ENCODE measurements around the gene MAB21L4.

MAB21L4 gene

DNA sequence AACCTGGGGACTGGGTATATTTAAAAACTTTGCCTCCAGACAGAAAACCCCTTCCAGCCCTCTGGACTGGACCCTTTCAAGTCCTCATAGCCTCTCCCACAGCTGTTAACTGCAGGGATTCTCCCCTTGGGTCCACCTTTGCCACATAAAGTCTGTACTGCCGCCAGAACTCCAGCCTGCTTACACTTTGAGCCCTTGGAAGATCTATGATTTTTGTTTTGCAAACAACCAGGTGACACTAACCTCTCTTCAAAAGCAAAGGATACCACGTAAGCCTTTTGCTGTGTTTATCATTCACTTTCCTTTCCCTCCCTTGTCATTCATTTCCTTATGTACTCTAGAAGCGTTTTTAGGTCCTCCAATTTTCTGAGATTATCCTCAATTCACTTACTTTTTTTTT, 31.5 kb downstream of the MAB21L4 start:
- no peak for ATAC-seq (ENCODE audit: low read depth)
- no peak overlapping the region for H3K27ac ChIP-seq (ENCODE audit: poor library complexity, severe bottlenecking)
- no peaks in the 10 kb centered on the region for H3K9me3 ChIP-seq (ENCODE audit: severe bottlenecking)
- H3K36me3 ChIP-seq (ENCODE audit: low read depth) = no peaks in the 10 kb centered on the region
- TF ChIP-seq, protein P1, sequence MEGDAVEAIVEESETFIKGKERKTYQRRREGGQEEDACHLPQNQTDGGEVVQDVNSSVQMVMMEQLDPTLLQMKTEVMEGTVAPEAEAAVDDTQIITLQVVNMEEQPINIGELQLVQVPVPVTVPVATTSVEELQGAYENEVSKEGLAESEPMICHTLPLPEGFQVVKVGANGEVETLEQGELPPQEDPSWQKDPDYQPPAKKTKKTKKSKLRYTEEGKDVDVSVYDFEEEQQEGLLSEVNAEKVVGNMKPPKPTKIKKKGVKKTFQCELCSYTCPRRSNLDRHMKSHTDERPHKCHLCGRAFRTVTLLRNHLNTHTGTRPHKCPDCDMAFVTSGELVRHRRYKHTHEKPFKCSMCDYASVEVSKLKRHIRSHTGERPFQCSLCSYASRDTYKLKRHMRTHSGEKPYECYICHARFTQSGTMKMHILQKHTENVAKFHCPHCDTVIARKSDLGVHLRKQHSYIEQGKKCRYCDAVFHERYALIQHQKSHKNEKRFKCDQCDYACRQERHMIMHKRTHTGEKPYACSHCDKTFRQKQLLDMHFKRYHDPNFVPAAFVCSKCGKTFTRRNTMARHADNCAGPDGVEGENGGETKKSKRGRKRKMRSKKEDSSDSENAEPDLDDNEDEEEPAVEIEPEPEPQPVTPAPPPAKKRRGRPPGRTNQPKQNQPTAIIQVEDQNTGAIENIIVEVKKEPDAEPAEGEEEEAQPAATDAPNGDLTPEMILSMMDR (IDR thresholded peaks at IDR 0.05; ENCODE audit: poor library complexity, severe bottlenecking) = no peak
- H3K27me3 ChIP-seq (ENCODE audit: insufficient read depth, poor library complexity, severe bottlenecking) = peaks cover 9% of the 10 kb centered on the region
- DNase-seq (ENCODE audit: low spot score) = no peak
- no peak overlapping the region for H3K4me3 ChIP-seq (ENCODE audit: severe bottlenecking)
- H3K4me1 ChIP-seq (ENCODE audit: insufficient read depth, poor library complexity, severe bottlenecking) = no peaks in the 10 kb centered on the region

DNA sequence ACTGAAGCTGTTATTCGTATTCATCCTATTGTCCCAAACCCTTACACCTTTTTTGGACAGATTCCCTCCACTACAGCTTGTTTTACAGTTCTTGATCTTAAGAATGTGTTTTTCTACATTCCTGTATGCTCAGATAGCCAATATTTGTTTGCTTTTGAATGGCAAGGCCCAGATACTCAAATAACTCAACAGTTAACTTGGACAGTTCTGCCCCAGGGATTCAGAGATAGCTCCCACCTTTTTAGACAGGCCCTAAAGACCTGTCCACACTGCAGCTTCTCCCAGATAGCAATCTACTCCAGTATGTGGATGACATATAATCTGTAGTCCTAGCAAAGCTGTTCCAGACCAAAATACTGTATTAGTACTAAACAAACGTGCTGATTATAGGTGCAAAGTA, 34.4 kb downstream of the MAB21L4 start:
- ATAC-seq (ENCODE audit: low read depth) (no peak), DNase-seq (ENCODE audit: low spot score) (no peak)
- H3K27me3 ChIP-seq (ENCODE audit: insufficient read depth, poor library complexity, severe bottlenecking) = peaks cover 15% of the 10 kb centered on the region
- no peaks in the 10 kb centered on the region for H3K36me3 ChIP-seq (ENCODE audit: low read depth)
- no peak overlapping the region for H3K27ac ChIP-seq (ENCODE audit: poor library complexity, severe bottlenecking)
- H3K9me3 ChIP-seq (ENCODE audit: severe bottlenecking) = no peaks in the 10 kb centered on the region
- no peak overlapping the region for H3K4me3 ChIP-seq (ENCODE audit: severe bottlenecking)
- no peaks in the 10 kb centered on the region for H3K4me1 ChIP-seq (ENCODE audit: insufficient read depth, poor library complexity, severe bottlenecking)
- TF ChIP-seq, protein P1 (IDR thresholded peaks at IDR 0.05; ENCODE audit: poor library complexity, severe bottlenecking) = no peak

DNA sequence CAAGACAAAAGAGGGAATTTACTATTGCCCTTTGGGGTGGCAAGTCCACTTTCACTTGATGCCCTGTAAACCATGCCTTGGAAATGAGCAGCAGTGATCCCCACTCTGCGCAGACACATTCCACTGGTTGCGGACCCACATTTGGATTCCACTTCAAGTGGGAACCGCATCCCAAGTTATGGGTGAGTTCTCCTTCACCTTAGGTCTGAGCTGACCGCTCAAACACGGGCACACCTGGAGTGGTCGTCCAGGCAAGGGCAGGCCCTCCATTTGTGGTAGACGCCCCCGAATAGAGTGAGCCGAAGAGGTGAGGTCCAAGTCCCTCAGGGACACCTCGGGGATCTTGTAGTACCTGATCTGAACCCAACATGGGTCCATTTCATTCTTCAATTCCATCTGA, 37.1 kb downstream of the MAB21L4 start:
- no peak for DNase-seq (ENCODE audit: low spot score)
- ATAC-seq (ENCODE audit: low read depth) = no peak
- Histone ChIP-seq H3K27me3 (ENCODE audit: insufficient read depth, poor library complexity, severe bottlenecking) (peaks cover 15% of the 10 kb centered on the region), H3K4me1 (ENCODE audit: insufficient read depth, poor library complexity, severe bottlenecking) (no peaks in the 10 kb centered on the region), H3K36me3 (ENCODE audit: low read depth) (no peaks in the 10 kb centered on the region), H3K4me3 (ENCODE audit: severe bottlenecking) (no peak overlapping the region), H3K27ac (ENCODE audit: poor library complexity, severe bottlenecking) (no peak overlapping the region), H3K9me3 (ENCODE audit: severe bottlenecking) (no peaks in the 10 kb centered on the region)
- TF ChIP-seq, protein P1 (IDR thresholded peaks at IDR 0.05; ENCODE audit: poor library complexity, severe bottlenecking) = no peak

- no peaks in the 10 kb centered on the region for H3K4me1 ChIP-seq (ENCODE audit: insufficient read depth, poor library complexity, severe bottlenecking)
- ATAC-seq (ENCODE audit: low read depth) (no peak), DNase-seq (ENCODE audit: low spot score) (no peak)
These were observed 37.6 kb downstream of the MAB21L4 start for GRCh38 chr2:240858321-240858720.

More at GRCh38 chr2:240858321-240858720, 37.6 kb downstream of the MAB21L4 start:
- peaks cover 15% of the 10 kb centered on the region for H3K27me3 ChIP-seq (ENCODE audit: insufficient read depth, poor library complexity, severe bottlenecking)
- no peak overlapping the region for H3K4me3 ChIP-seq (ENCODE audit: severe bottlenecking)
- no peak overlapping the region for H3K27ac ChIP-seq (ENCODE audit: poor library complexity, severe bottlenecking)
- no peaks in the 10 kb centered on the region for H3K36me3 ChIP-seq (ENCODE audit: low read depth)
- TF ChIP-seq, protein P1 (IDR thresholded peaks at IDR 0.05; ENCODE audit: poor library complexity, severe bottlenecking) = no peak
- H3K9me3 ChIP-seq (ENCODE audit: severe bottlenecking) = no peaks in the 10 kb centered on the region

All from RWPE2 (cell line).